Transverse colon (tissue), 3 donors: Measurements from ENCODE around the gene RGS7.

Experiments
- CTCF ChIP-seq, 5 experiments: fragments of 200-600 bp in 3 of 5; fragments of 450-650 bp in 2 of 5; sonication (generic) in 3 of 5; IDR thresholded peaks; 1 replicate in 2 of 5; 2 replicates in 3 of 5; pipeline ENCODE4 v1.5.1; 2016 to 2017; ENCODE audit warnings: antibody characterized with exemption in 5 of 5, inconsistent platforms in 3 of 5, mild to moderate bottlenecking in 2 of 5, moderate library complexity in 1 of 5
- EP300 ChIP-seq: sonication (generic); formaldehyde crosslinking; IDR thresholded peaks from one replicate; pipeline ENCODE4 v1.6.1; 2017; ENCODE audit warnings: antibody characterized with exemption, low read depth
- POLR2A ChIP-seq: fragments of 450-650 bp; IDR thresholded peaks from one replicate; pipeline ENCODE4 v1.6.1; 2016; ENCODE audit warnings: antibody characterized with exemption, mild to moderate bottlenecking, moderate library complexity

GRCh38 chr1:240962086-240962485 lies 394.9 kb downstream of the RGS7 start:
- TF ChIP-seq EP300 (no peak), CTCF (IDR thresholded peaks at IDR 0.05) (no peak), POLR2A (no peak)
